GM12891 (cell line): ENCODE data around the gene RIMBP2.
"Not testable (repeated sequence)": the region's sequence is repeated elsewhere in the genome, so short reads cannot be mapped to it uniquely, and the experiment has no call there.

Experiments used
- DNase-seq: peaks from one replicate; pipeline ENCODE4 v3.0.0; 2011; ENCODE audit warnings: low spot score; ENCODE audit not compliant: insufficient read length
- FAIRE-seq: peaks from 2 replicates; lab custom pipeline; 2011; peaks lifted over from hg19 to GRCh38; lab: Jason Lieb, UNC
- PAX5 ChIP-seq: IDR thresholded peaks from 2 replicates; pipeline ENCODE4 v1.6.1; 2011; ENCODE audit warnings: low read length, moderate library complexity, mild to moderate bottlenecking; ENCODE audit not compliant: insufficient read depth, severe bottlenecking
- POLR2A ChIP-seq: IDR thresholded peaks from 2 replicates; pipeline ENCODE4 v1.6.1; 2011; ENCODE audit warnings: low read depth, low read length, control low read depth
- POLR2AphosphoS5 ChIP-seq: IDR thresholded peaks from 2 replicates; pipeline ENCODE4 v1.6.1; 2011; ENCODE audit warnings: low read depth, low read length, control low read depth
- POU2F2 ChIP-seq: IDR thresholded peaks from 2 replicates; pipeline ENCODE4 v1.6.1; 2011; ENCODE audit warnings: low read depth, mild to moderate bottlenecking, control low read depth, low read length, moderate library complexity
- SPI1 ChIP-seq: IDR thresholded peaks from 2 replicates; pipeline ENCODE4 v1.6.1; 2011; ENCODE audit warnings: low read depth, low read length, control low read depth
- TAF1 ChIP-seq: IDR thresholded peaks from 2 replicates; pipeline ENCODE4 v1.6.1; 2011; ENCODE audit warnings: low read depth, low read length, control low read depth

The RIMBP2 gene

GRCh38 chr12:130593056-130593455 is 123.0 kb downstream of the RIMBP2 start:
- DNase-seq (no peak), FAIRE-seq (no peak)
- TF ChIP-seq POLR2AphosphoS5: no peak
- no peak for TF ChIP-seq PAX5
- TF ChIP-seq POU2F2: no peak
- no peak for TF ChIP-seq TAF1
- TF ChIP-seq SPI1: no peak
- TF ChIP-seq POLR2A: no peak

- FAIRE-seq: no peak
- TF ChIP-seq POU2F2 (no peak), PAX5 (no peak), SPI1 (no peak), TAF1 (no peak), POLR2AphosphoS5 (no peak), POLR2A (no peak)
These were observed 123.5 kb downstream of the RIMBP2 start for GRCh38 chr12:130592641-130593040.

GRCh38 chr12:130591736-130592135 is 124.4 kb downstream of the RIMBP2 start:
- DNase-seq (no peak), FAIRE-seq (no peak)
- TF ChIP-seq POU2F2: no peak
- TF ChIP-seq PAX5: no peak
- TF ChIP-seq TAF1: no peak
- TF ChIP-seq POLR2AphosphoS5: no peak
- no peak for TF ChIP-seq SPI1
- TF ChIP-seq POLR2A: no peak

More at GRCh38 chr12:130592641-130593040, 123.5 kb downstream of the RIMBP2 start:
- DNase-seq: no peak

GRCh38 chr12:130590685-130591084 is 125.4 kb downstream of the RIMBP2 start:
- no peak for DNase-seq
- FAIRE-seq: no peak
- no peak for TF ChIP-seq POU2F2
- TF ChIP-seq POLR2AphosphoS5: no peak
- TF ChIP-seq POLR2A: no peak
- no peak for TF ChIP-seq PAX5
- no peak for TF ChIP-seq SPI1
- no peak for TF ChIP-seq TAF1

GRCh38 chr12:130589540-130590317 is 126.4 kb downstream of the RIMBP2 start:
- DNase-seq (no peak), FAIRE-seq (no peak)
- TF ChIP-seq POLR2A (no peak), TAF1 (no peak), POLR2AphosphoS5 (no peak), SPI1 (no peak), PAX5 (no peak), POU2F2 (no peak)

- FAIRE-seq (no peak), DNase-seq (no peak)
- TF ChIP-seq POLR2AphosphoS5 (no peak), SPI1 (no peak), POU2F2 (no peak), PAX5 (no peak), POLR2A (no peak), TAF1 (no peak)
These were observed 127.2 kb downstream of the RIMBP2 start for GRCh38 chr12:130588696-130589539.

GRCh38 chr12:130587966-130588365 is 128.1 kb downstream of the RIMBP2 start:
- TF ChIP-seq SPI1 (no peak), POLR2A (no peak), POLR2AphosphoS5 (no peak), PAX5 (no peak)
- no peak for FAIRE-seq
- no peak for DNase-seq

- not testable (repeated sequence) for DNase-seq
These were observed 131.6 kb downstream of the RIMBP2 start for GRCh38 chr12:130584475-130584874.

GRCh38 chr12:130583800-130584199 is 132.3 kb downstream of the RIMBP2 start:
- DNase-seq (no peak), FAIRE-seq (peak; percentile 70)
- TF ChIP-seq POU2F2: no peak
- TF ChIP-seq PAX5: no peak
- no peak for TF ChIP-seq TAF1
- TF ChIP-seq SPI1: no peak
- TF ChIP-seq POLR2A: no peak
- no peak for TF ChIP-seq POLR2AphosphoS5

More at GRCh38 chr12:130584475-130584874, 131.6 kb downstream of the RIMBP2 start:
- FAIRE-seq: peak; percentile 63
